ENCODE data around the gene EFEMP2. TPM values are rescaled to one million over a fixed set of nuclear protein-coding genes. Genes with fewer than 3 reads are reported as not detected.

The EFEMP2 gene
- total and polyA plus RNA-seq, 2 donors (not counting 1 experiment from before 2014, with no cell fraction given), result 9.5 to 14.7 TPM

DNA sequence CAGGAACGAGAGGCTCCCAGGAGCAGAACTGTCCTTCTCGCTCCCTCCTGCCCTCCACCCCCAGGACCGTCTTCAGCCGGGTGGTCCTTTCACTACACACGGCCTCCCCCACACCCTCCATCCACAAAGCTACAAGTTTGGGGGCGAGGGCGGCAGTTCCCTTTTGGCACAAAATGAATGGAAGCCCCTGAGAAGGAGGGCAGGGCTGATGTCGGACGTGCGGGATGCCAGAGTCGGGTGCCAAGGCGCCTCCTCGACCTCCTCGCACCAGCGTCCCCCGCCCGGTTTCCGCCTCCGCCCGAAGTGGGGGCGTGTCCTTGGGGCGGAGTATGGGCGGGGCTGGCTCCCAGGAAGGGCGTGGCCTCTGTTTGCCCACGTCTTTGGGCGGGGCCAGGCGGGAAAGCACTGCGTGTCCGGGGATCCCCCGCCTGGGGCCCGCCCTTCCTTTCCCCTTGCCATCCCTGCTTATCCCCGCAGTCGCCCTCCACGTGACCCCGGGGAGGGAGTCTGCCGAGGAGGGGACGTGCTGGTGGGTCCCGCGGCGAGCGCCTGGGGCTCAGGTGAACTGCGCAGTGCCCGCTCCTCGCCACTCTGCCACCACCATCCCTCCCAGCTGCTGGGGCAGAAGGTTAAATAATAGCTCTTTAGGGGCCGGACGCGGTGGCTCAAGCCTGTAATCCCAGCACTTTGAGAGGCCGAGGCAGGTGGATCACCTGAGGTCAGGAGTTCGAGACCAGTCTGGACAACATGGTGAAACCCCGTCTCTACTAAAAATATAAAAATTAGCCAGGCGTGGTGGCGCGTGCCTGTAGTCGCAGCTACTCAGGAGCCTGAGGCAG, 937 bp upstream of the EFEMP2 start:
- H3K79me2 ChIP-seq (ENCODE audit: control insufficient read depth, insufficient read depth, low read length), result no peaks in the 10 kb centered on the region
- Mint-ChIP-seq H3K27ac (peak overlapping the region; percentile 91), H3K9me3 (ENCODE audit: insufficient read depth) (no peaks in the 10 kb centered on the region), H3K4me1 (peaks cover 26% of the 10 kb centered on the region), H3K27me3 (peaks cover 5% of the 10 kb centered on the region), H3K4me3 (peak overlapping the region; percentile 92)
- H3K4me3 ChIP-seq (ENCODE audit: control extremely low read depth in 1 of 5, extremely low read depth in 1 of 5, insufficient read depth in 1 of 5, low read depth in 2 of 5, low read length in 4 of 5), result peak overlapping the region; percentile 52 to 79 (median 63)
- 2% methylated on average over 43 of the region's 54 CpGs for WGBS (ENCODE audit: insufficient coverage)
- CTCF ChIA-PET, result interaction anchor here (0.6 to 6.7 kb wide), 8 partner anchors 10 to 794 kb away, joined by 3 to 71 read pairs (median 4); partner anchors contain the start of genes CCDC85B, CFL1, FIBP and MUS81
- intact Hi-C loops (cut with micrococcal nuclease), result loop anchor here (2.0 to 5.0 kb wide), 3 partner anchors 15 to 179 kb away; partner anchors contain the start of genes CFL1, FIBP and SF3B2
- no peaks in the 10 kb centered on the region for H4K20me1 ChIP-seq (ENCODE audit: control insufficient read depth, insufficient read depth, low read length, poor library complexity, severe bottlenecking)
- peak overlapping the region; percentile 91 for H3K4me2 ChIP-seq (replicated peaks; ENCODE audit: low read depth, low read length, poor library complexity, severe bottlenecking)
- H3K27ac ChIP-seq (ENCODE audit: low read length in 2 of 2), result peak overlapping the region; percentile 81 to 91
- DNase-seq (peak; percentile 97), ATAC-seq (ENCODE audit: low read depth) (peak; percentile 98)
- H3K36me3 ChIP-seq (replicated peaks in 1 of 2; ENCODE audit: control extremely low read depth in 1 of 2, control insufficient read depth in 1 of 2, extremely low read depth in 1 of 2, insufficient read depth in 2 of 2, low read length in 1 of 2), result no peaks in the 10 kb centered on the region
- peak overlapping the region; percentile 85 for H2AFZ ChIP-seq (ENCODE audit: insufficient read depth, low read depth, low read length, poor library complexity, severe bottlenecking)
- peaks cover 10 to 29% of the 10 kb centered on the region in 2 donors for H3K4me1 ChIP-seq (ENCODE audit: control insufficient read depth in 2 of 2, insufficient read depth in 2 of 2, low read length in 2 of 2)
- H3K27me3 ChIP-seq (replicated peaks in 1 of 4; ENCODE audit: control extremely low read depth in 1 of 4, control insufficient read depth in 3 of 4, insufficient read depth in 4 of 4, low read length in 3 of 4), result no peaks in the 10 kb centered on the region
- peak overlapping the region; percentile 70 for H3K9ac ChIP-seq (ENCODE audit: low read length)
- TF ChIP-seq, protein P1, sequence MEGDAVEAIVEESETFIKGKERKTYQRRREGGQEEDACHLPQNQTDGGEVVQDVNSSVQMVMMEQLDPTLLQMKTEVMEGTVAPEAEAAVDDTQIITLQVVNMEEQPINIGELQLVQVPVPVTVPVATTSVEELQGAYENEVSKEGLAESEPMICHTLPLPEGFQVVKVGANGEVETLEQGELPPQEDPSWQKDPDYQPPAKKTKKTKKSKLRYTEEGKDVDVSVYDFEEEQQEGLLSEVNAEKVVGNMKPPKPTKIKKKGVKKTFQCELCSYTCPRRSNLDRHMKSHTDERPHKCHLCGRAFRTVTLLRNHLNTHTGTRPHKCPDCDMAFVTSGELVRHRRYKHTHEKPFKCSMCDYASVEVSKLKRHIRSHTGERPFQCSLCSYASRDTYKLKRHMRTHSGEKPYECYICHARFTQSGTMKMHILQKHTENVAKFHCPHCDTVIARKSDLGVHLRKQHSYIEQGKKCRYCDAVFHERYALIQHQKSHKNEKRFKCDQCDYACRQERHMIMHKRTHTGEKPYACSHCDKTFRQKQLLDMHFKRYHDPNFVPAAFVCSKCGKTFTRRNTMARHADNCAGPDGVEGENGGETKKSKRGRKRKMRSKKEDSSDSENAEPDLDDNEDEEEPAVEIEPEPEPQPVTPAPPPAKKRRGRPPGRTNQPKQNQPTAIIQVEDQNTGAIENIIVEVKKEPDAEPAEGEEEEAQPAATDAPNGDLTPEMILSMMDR (IDR thresholded peaks at IDR 0.05), result no peak
- no peak for TF ChIP-seq EZH2 (IDR thresholded peaks at IDR 0.05; ENCODE audit: borderline replicate concordance, insufficient read depth, low read depth, low read length, poor library complexity, severe bottlenecking)
- POLR2A ChIA-PET, result interaction anchor here (0.6 to 1.7 kb wide), 5 partner anchors 11 to 233 kb away, joined by 3 to 24 read pairs (median 11); partner anchors contain the start of genes CCDC85B, CFL1, FIBP and MUS81
- no peaks in the 10 kb centered on the region for H3K9me3 ChIP-seq (ENCODE audit: control extremely low read depth in 1 of 3, control insufficient read depth in 2 of 3, insufficient read depth in 1 of 3, low read length in 2 of 3)

Data from B cell (primary cell).